GM12864 (cell line): ENCODE results near the gene GSE1.

Experiments
- DNase-seq: peaks from one replicate; pipeline ENCODE4 v3.0.0-alpha.2; 2011; ENCODE audit warnings: low read depth
- H3K4me3 ChIP-seq: 2 replicates; pipeline ENCODE4 v1.5.1; 2011; ENCODE audit warnings: mild to moderate bottlenecking, low read depth, low read length, control low read depth
- CTCF ChIP-seq: IDR thresholded peaks from 2 replicates; pipeline ENCODE4 v1.5.1; 2011; ENCODE audit warnings: low read depth, mild to moderate bottlenecking, moderate library complexity, low read length, control low read depth, inconsistent platforms; ENCODE audit errors: missing control alignments

GSE1 gene

GRCh38 chr16:85567101-85567866 is 45.8 kb upstream of the GSE1 start:
- TF ChIP-seq CTCF, result no peak
- no peak overlapping the region for H3K4me3 ChIP-seq
- no peak for DNase-seq

- H3K4me3 ChIP-seq, result no peak overlapping the region
- TF ChIP-seq CTCF, result no peak
- no peak for DNase-seq
Observed at GRCh38 chr16:85567935-85568334, 45.2 kb upstream of the GSE1 start.

GRCh38 chr16:85568519-85568918 is 44.6 kb upstream of the GSE1 start:
- no peak for TF ChIP-seq CTCF
- no peak for DNase-seq
- no peak overlapping the region for H3K4me3 ChIP-seq

GRCh38 chr16:85569039-85569614 is 44.0 kb upstream of the GSE1 start:
- no peak for DNase-seq
- TF ChIP-seq CTCF, result no peak
- no peak overlapping the region; the same call in 1 of the 2 replicates for H3K4me3 ChIP-seq

GRCh38 chr16:85569615-85570212 is 43.4 kb upstream of the GSE1 start:
- no peak for TF ChIP-seq CTCF
- peak overlapping the region; percentile 26 for H3K4me3 ChIP-seq
- peak; percentile 78 for DNase-seq

GRCh38 chr16:85570213-85570734 is 42.8 kb upstream of the GSE1 start:
- no peak for DNase-seq
- no peak for TF ChIP-seq CTCF
- H3K4me3 ChIP-seq, result peak overlapping the region; percentile 26
